GM18858 (cell line): ENCODE data around the gene SLC25A43.
"Not testable (repeated sequence)": the region's sequence is repeated elsewhere in the genome, so short reads cannot be mapped to it uniquely, and the experiment has no call there.

Source experiments
- ATAC-seq: cut with Tn5 transposase; IDR thresholded peaks from one replicate; pipeline ENCODE4 v1.9.1; 2021; ENCODE audit not compliant: unreplicated experiment

Gene SLC25A43

DNA sequence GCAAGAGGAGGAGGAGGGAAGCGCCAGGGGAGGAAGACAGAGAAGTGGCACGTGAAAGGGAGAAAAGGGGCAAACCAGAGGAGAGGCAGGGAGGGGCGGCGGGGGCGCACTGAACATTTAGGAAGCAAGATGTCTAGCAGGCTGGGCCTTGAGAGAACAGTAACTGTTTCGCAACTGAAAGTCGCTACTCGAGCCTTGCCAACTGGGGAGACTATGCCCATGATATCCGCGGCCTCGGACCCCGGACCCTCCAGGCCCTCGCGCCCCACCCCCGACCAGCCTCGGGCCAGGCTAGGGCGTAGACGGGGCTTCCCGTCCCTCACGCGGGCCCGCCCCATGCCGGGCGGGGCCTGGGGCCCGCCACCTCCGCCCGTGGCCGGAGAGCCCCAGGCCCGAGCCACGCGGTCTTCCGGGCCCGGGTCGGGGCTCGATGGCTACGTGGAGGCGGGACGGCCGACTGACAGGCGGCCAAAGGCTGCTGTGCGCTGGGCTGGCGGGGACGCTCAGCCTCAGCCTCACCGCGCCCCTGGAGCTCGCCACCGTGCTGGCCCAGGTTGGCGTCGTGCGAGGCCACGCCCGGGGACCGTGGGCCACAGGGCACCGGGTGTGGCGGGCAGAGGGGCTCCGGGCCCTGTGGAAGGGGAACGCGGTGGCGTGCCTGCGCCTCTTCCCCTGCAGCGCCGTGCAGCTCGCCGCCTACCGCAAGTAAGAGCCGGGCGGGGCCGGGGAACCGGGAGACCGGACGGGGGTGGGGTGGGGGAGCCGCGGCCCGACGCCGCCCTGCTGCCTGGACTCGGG, at the start of gene SLC25A43:
Gene SLC25A43, plus strand, starts transcription at position 363 of the 798 bp plus-strand sequence. Its CDS starts 68 bp downstream, at position 431.
- peak; percentile 84 for ATAC-seq

DNA sequence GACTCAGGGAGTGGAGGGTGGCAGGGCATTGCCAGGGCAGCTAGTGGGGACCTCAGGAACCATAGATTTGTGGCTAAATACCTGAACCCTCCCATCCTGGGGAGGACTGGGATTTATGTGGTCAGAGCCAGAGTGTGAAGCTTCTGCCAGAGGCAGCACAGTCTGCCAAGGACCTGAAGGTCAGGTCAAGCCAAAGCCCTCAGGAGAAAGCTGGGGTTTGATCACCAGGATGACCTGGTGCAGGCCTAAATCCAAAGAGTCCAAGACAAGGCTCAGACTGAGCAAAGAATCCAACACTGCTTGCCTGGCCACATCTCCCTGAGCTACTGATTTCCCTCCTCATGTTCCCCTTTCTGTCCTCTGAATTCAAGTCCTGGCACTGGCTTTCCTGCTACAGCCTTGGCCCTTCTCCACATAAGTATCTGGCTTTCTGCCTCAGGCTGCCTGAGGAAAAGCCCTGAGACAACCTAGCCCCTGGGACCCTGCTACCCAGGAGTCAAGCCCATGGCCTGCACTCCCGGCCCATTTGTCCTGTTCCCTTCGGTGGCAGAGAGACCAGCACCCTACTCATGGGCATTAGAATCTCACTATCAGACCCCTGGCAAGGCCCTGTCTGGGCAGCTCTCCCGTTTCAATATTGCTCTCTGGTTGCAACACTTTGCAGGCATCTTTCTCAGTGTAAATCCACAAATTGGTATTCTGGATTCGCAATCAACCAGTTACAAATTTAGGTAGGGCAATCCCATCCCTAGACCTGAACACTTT, 39.3 kb upstream of the SLC25A43 start:
- ATAC-seq = no peak

DNA sequence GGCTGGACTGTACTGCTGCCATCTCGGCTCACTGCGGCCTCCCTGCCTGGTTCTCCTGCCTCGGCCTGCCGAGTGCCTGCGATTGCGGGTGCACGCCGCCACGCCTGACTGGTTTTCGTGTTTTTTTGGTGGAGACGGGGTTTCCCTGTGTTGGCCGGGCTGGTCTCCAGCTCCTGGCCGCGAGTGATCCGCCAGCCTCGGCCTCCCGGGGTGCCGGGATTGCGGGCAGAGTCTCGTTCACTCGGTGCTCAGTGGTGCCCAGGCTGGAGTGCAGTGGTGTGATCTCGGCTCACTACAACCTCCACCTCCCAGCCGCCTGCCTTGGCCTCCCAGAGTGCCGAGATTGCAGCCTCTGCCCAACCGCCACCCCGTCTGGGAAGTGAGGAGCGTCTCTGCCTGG, 37.7 kb upstream of the SLC25A43 start:
- not testable (repeated sequence) for ATAC-seq

GRCh38 chrX:119362074-119362473, 37.1 kb upstream of the SLC25A43 start:
- ATAC-seq = not testable (repeated sequence)

DNA sequence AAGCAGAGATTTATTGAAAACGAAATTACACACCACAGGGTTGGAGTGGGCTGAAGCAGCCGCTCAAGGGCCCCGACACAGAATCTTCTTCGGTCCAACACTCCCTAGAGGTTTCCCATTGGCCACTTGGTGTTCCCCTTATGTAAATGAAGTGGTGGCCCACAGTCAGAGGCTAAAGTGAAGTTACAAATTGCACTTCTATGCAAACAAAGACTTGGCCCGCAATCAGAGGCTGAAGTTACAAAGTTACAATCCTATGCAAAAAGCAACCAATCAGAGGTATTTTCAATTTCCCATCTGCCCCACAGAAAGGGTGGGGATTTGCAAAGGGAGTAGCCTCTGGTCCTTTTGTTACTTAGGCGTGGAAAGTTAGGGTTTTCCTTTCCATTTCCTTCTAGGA, 35.7 kb upstream of the SLC25A43 start:
- ATAC-seq = no peak

- not testable (repeated sequence) for ATAC-seq
Measured at GRCh38 chrX:119371861-119372260, 27.3 kb upstream of the SLC25A43 start.

GRCh38 chrX:119374736-119375135, 24.4 kb upstream of the SLC25A43 start:
- no peak for ATAC-seq

DNA sequence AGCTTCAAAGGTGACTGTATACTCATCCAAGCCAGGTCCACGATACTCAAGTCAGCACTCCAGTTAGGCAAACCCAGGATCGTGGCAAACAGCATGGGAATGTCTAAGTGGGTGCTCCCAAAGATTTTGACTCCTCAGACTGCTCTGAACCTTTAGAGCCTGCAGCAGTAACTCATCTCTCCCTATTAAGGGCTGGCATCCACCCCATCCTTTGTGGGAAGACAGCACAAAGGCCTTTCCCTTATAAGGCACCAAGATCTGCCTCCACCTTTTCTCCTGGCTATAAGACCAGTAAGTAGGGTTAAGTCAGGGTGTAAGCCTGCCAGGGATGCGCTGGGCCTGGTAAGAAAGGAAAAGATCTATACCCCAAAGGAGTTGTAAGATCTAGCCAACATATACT, 23.6 kb upstream of the SLC25A43 start:
- no peak for ATAC-seq

- ATAC-seq = no peak
Measured at GRCh38 chrX:119376312-119376711, 22.8 kb upstream of the SLC25A43 start.

- no peak for ATAC-seq
Measured at GRCh38 chrX:119381349-119381944, 17.7 kb upstream of the SLC25A43 start.

- no peak for ATAC-seq
Measured at GRCh38 chrX:119382606-119383005, 16.5 kb upstream of the SLC25A43 start.

DNA sequence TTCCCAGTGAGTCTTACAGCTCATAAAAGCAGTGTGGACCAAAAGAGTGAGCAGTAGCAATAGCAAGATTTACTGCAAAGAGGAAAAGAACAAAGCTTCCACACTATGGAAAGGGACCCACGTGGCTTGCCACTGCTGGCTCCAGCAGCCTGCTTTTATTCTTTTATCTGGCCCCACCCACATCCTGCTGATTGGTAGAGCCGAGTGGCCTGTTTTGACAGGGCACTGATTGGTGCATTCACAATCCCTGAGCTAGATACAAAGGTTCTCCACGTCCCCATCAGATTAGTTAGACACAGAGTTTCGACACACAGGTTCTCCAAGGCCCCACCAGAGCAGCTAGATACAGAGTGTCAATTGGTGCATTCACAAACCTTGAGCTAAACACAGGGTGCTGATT, 12.5 kb upstream of the SLC25A43 start:
- not testable (repeated sequence) for ATAC-seq

- ATAC-seq = not testable (repeated sequence)
Measured at GRCh38 chrX:119387426-119387825, 11.7 kb upstream of the SLC25A43 start.

GRCh38 chrX:119389214-119389613, 9.9 kb upstream of the SLC25A43 start:
- ATAC-seq = no peak

DNA sequence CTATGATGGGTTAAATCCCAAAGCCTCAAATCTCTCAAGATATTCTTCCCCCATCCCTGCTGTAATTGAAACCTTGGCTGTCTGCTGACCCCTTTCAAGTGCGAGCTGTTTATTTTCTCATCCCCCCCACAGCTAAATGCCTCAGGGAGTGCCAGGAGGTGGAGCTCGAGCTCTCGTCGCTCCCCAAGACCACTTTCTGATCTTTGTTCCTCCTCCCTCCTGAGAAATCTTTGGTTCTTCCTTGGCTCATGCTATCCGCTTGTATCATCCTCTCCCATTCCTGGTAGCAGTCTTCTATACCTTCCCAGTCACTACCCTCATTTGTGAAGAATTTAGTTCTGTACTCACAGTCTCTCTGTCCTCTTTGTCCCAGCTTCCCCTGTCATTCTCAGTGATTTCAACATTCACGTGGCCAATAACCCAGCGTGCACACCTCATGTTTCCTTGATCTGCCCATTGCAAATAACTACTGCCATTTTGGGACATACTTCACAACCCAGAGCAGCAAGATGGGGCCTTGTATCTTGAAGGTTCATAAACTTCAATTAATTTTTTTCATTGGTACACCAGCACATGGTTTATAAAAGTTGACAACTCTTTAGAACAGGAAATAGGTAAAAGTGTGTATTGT, 9.2 kb upstream of the SLC25A43 start:
- no peak for ATAC-seq

DNA sequence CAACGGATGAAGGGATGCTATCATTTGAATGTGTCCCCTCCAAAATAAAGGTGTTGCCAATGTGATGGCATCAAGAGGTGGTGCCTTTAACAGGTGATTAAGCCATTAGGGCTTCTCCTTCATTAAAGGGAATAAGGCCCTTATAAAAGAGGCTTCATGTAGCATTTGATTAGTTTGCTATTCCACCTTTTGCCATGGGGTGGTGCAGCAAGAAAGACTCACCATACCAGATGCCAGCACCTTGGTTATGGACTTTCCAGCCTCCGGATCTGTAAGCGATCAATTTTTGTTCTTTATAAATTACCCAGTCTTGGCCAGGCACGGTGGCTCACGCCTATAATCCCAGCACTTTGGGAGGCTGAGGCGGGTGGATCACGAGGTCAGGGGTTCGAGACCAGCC, 7.9 kb upstream of the SLC25A43 start:
- ATAC-seq = no peak

- no peak for ATAC-seq
Measured at GRCh38 chrX:119393144-119393543, 6.0 kb upstream of the SLC25A43 start.

DNA sequence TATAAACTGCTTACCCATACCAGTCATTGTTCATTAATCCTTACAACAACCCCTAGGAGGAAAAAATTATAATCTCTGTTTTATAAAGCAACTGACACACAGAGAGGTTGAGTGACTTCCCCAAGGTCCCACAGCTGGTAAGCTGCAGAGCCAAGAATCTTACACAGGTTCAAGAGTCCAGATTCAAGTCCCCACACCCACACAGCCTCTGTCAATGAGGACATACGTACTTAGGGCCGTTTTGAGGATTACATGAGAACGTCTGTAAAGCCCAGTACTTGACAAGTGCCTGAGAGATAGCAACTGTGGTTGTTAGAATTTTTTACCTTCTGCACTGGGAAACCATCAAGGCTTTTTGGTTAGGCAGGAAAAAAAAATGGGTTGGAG, 556 bp upstream of the SLC25A43 start:
- no peak for ATAC-seq

GRCh38 chrX:119399772-119400101, 601 bp downstream of the SLC25A43 start:
- no peak for ATAC-seq

- no peak for ATAC-seq
Measured at GRCh38 chrX:119401569-119401968, 2.4 kb downstream of the SLC25A43 start.

DNA sequence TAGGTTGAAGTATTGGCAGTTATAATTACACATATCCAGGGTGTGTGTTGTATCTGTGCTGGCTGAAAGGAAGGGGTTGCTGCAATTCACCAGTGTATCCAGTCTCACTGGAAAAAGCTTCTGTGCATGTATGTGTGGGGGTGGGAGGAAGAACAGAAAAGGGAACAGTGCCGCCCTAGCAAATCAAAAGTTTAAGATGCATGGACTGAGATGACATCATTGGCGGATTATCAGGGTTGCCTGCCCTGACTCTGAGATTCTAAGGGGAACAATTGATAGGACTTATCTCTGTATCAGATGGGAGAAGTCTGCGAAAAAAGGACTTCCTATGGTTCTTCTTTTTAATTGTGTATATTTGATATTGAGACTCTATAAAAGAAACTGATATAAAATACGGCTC, 3.5 kb downstream of the SLC25A43 start:
- ATAC-seq = no peak
